ENCODE data around the gene PGAM2. TPM values are rescaled to one million over a fixed set of nuclear protein-coding genes. Genes with fewer than 3 reads are reported as not detected.

Gene PGAM2
- total RNA-seq, 1 experiment from 2014 or later = 0.27 TPM

GRCh38 chr7:44101966-44102845 is 36.8 kb upstream of the PGAM2 start:
- Histone ChIP-seq H3K27me3 (ENCODE audit: insufficient read depth, low read length) (no peaks in the 10 kb centered on the region), H3K4me1 (ENCODE audit: control insufficient read depth in 1 of 2, insufficient read depth in 2 of 2, low read length in 2 of 2) (peaks cover 0 to 6% of the 10 kb centered on the region in 2 experiments; a peak in 2 of 4 replicates), H3K9ac (ENCODE audit: low read length) (no peak overlapping the region), H3K79me2 (ENCODE audit: insufficient read depth, low read length) (no peaks in the 10 kb centered on the region), H3K4me3 (replicated peaks in 1 of 2; ENCODE audit: low read depth in 1 of 2, low read length in 2 of 2) (no peak overlapping the region), H3K9me2 (ENCODE audit: insufficient read depth) (no peaks in the 10 kb centered on the region), H4K20me1 (ENCODE audit: insufficient read depth) (no peaks in the 10 kb centered on the region), H3K4me2 (ENCODE audit: low read length) (no peak overlapping the region), H3K36me3 (ENCODE audit: control insufficient read depth in 1 of 2, insufficient read depth in 2 of 2, low read length in 2 of 2) (no peaks in the 10 kb centered on the region), H3K27ac (ENCODE audit: low read depth, low read length) (no peak overlapping the region), H3K9me3 (ENCODE audit: control insufficient read depth in 1 of 2, insufficient read depth in 1 of 2, low read depth in 1 of 2, low read length in 2 of 2) (no peaks in the 10 kb centered on the region), H2AFZ (ENCODE audit: low read depth, low read length, poor library complexity, severe bottlenecking) (no peak overlapping the region)
- POLR2A ChIA-PET = no interaction called here
- TF ChIP-seq CEBPB (IDR thresholded peaks at IDR 0.05; ENCODE audit: low read depth) = no peak
- TF ChIP-seq JUND (IDR thresholded peaks at IDR 0.05) = no peak
- TF ChIP-seq EZH2phosphoT487 (IDR thresholded peaks at IDR 0.05; ENCODE audit: borderline replicate concordance) = no peak
- no peak for TF ChIP-seq ZBTB33 (IDR thresholded peaks at IDR 0.05; ENCODE audit: extremely low read depth, insufficient replicate concordance, low read length)
- no peak for TF ChIP-seq TCF7L2 (IDR thresholded peaks at IDR 0.05; ENCODE audit: borderline replicate concordance, extremely low read depth, insufficient read depth, insufficient read length)
- TF ChIP-seq SIN3A (IDR thresholded peaks at IDR 0.05; ENCODE audit: low read depth) = no peak
- no peak for TF ChIP-seq ELF1 (IDR thresholded peaks at IDR 0.05; ENCODE audit: borderline replicate concordance, low read depth)
- no peak for TF ChIP-seq ZFX (IDR thresholded peaks at IDR 0.05)
- TF ChIP-seq POLR2AphosphoS5 (IDR thresholded peaks at IDR 0.05; ENCODE audit: low read depth, low read length) = no peak
- BruUV-seq (replicated peaks) = no TSS peak
- DNase-seq (ENCODE audit: low read depth, low spot score) = no peak
- intact Hi-C loops (cut with micrococcal nuclease) = no loop called here
- ATAC-seq = no peak
- RAD21 ChIA-PET (ENCODE audit: low non-redundant PET in 1 of 2, low total read pairs in 2 of 2, uncharacterized antibody in 2 of 2, unreplicated experiment in 2 of 2) = interaction anchor here in 1 of 2 experiments (0.6 kb wide), 1 partner anchor 14 kb away, joined by 3 read pairs; no protein-coding TSS in a partner anchor
- CTCF ChIA-PET = no interaction called here

Data from HCT116 (cell line).